Fibroblast of villous mesenchyme (primary cell): ENCODE measurements around the gene TYMS. TPM values are rescaled to one million over a fixed set of nuclear protein-coding genes. Genes with fewer than 3 reads are reported as not detected.
A peak's percentile ranks its signal among the peaks of the same experiment; 100 is the strongest.

Experiments
- DNase-seq: peaks from one replicate; pipeline ENCODE4 v3.0.0-alpha.2; 2010; ENCODE audit warnings: low read depth
- H3K4me3 ChIP-seq: 2 replicates; pipeline ENCODE4 v1.5.1; 2011; ENCODE audit warnings: low read depth, mild to moderate bottlenecking, low read length
- total RNA-seq: library from RNA; depleted of rRNA; stranded (reverse); fragments of >200 nt; gene quantifications from 2 replicates; pipeline ENCODE4 v1.2.3, GENCODE V29; 2012
- TF ChIP-seq, protein P1 (sequence below): IDR thresholded peaks from 2 replicates; pipeline ENCODE4 v1.5.1; 2012; ENCODE audit warnings: low read depth, mild to moderate bottlenecking, low read length; ENCODE audit not compliant: insufficient read depth

The TYMS gene
- 11.9 and 15.1 TPM in 2 replicates for total RNA-seq

DNA sequence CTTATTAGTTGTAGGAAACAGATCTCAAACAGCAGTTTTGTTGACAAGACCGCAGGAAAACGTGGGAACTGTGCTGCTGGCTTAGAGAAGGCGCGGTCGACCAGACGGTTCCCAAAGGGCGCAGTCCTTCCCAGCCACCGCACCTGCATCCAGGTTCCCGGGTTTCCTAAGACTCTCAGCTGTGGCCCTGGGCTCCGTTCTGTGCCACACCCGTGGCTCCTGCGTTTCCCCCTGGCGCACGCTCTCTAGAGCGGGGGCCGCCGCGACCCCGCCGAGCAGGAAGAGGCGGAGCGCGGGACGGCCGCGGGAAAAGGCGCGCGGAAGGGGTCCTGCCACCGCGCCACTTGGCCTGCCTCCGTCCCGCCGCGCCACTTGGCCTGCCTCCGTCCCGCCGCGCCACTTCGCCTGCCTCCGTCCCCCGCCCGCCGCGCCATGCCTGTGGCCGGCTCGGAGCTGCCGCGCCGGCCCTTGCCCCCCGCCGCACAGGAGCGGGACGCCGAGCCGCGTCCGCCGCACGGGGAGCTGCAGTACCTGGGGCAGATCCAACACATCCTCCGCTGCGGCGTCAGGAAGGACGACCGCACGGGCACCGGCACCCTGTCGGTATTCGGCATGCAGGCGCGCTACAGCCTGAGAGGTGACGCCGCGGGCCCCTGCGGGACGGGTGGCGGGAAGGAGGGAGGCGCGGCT, at the start of gene TYMS:
TYMS (plus strand) TSS at position 343 of the 690 bp plus-strand sequence; CDS start at position 433, 90 bp downstream.
- peak; percentile 53 for DNase-seq
- TF ChIP-seq, protein P1, sequence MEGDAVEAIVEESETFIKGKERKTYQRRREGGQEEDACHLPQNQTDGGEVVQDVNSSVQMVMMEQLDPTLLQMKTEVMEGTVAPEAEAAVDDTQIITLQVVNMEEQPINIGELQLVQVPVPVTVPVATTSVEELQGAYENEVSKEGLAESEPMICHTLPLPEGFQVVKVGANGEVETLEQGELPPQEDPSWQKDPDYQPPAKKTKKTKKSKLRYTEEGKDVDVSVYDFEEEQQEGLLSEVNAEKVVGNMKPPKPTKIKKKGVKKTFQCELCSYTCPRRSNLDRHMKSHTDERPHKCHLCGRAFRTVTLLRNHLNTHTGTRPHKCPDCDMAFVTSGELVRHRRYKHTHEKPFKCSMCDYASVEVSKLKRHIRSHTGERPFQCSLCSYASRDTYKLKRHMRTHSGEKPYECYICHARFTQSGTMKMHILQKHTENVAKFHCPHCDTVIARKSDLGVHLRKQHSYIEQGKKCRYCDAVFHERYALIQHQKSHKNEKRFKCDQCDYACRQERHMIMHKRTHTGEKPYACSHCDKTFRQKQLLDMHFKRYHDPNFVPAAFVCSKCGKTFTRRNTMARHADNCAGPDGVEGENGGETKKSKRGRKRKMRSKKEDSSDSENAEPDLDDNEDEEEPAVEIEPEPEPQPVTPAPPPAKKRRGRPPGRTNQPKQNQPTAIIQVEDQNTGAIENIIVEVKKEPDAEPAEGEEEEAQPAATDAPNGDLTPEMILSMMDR: no peak
- H3K4me3 ChIP-seq: peak within 1 kb of the TSS; percentile 81

DNA sequence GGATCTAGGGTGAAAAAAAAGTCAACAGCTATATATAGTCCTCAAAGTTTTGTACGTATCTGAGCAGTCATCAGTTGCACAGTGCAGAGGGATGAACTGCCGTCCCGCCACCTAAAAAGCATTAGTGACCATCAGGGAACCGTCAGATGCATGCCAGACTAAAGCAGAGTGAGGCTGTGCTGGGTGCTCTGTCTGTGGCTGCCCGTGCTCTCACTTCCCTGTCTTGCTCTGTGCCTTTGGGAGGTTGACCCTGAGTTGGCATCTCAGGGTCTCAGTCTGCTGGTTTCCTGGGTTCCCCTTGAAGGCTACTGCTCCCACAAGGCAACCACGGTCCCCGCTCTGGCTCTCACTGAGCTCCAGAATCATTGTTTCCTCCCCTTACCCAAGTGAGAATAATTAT, 49.5 kb upstream of the TYMS start:
- TF ChIP-seq, protein P1: no peak
- no peak for DNase-seq
- H3K4me3 ChIP-seq: no peak overlapping the region

DNA sequence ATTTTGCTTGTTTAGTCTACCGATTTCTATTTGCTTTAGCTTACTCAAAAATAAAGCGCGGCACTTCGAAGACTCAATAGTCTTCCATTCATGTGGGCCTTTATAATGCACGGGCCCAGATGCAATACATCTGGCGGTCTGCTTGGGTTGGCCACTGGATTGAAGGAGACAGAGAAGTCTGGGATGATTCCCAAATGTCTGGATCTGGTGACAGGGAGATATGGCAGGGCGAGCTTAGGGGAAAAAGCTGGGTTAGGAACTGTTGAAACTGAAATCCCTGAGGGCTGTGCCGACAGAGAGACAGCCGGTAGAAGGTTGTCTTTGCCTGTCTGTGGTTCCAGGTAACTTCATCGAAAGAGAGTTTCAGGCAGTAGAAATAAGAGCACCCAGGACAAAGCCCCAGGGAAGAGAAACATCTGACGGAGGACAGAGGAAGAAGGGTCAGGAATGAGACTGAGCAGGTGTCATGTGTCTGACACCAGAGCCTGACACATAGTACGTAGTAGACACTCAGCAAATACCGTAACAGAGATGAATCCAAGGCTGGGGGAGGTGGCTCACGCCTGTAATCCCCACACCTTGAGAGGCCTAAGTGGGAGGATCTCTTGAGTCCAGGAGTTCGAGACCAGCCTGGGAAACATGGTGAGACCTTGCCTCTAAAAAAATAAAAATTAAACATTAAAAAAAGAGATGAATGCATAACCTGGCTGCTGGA, 47.1 kb upstream of the TYMS start:
- no peak for DNase-seq
- TF ChIP-seq, protein P1: no peak

DNA sequence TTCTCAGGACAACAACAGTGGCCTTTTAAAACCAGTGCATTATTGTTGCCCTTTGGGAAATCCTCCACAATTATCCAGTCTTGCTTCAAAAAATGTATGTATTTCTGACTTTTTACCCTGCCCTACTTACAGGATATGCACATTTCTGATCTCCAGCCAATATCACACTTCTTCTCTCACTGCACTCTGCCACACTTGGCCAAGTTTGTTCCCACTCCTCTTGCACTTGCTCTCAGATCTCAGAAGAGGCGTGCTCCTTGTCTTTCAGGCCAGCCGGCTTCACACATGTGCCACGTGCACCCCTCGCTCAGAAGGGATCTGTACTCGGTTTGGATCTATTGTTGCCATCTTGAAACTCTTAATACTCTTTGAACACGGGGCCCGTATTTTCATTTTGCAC, 45.3 kb upstream of the TYMS start:
- TF ChIP-seq, protein P1: no peak
- DNase-seq: no peak
- no peak overlapping the region for H3K4me3 ChIP-seq

More for the DNA sequence above, 47.1 kb upstream of the TYMS start:
- H3K4me3 ChIP-seq: no peak overlapping the region

DNA sequence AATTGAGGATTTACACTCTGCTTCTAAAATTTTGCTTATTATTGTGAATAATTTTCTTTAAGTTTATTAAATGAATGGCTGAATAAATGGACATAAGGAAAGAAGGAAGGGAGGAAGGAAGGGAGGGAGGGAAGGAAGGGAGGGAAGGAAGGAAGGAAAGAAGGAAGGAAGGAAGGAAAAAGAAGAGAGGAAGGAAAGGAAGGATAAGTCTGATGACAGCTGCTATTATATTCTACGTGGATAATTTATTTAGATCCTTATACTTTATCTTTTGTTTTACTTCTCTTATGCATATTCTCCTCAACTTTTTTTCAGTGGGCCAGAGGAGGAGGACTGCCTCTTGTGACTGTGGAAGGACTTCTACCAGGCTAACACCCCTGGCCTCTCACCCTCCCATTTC, 43.3 kb upstream of the TYMS start:
- TF ChIP-seq, protein P1: no peak
- no peak for DNase-seq
- H3K4me3 ChIP-seq: no peak overlapping the region

DNA sequence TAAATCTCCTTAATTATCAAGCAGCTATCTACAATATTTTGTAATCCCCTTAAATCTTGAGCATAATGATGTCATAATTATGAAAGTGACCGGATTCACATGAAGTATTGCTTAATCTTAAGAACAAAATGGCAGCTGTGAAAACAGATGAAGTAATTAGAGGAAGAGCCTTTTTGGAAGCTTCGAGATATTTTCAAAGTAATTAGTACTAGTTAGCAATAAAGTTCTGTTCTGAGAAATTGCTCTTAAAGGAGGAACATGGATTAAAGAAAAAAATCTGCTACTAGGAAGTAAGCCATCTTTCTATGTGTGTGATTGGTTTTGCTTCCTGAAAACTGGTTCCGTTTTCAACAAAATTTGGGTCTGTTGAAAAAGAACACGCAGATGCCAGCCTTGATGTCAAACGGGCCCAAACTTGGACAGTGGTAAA, 42.3 kb upstream of the TYMS start:
- no peak overlapping the region for H3K4me3 ChIP-seq
- peak; percentile 21 for DNase-seq
- TF ChIP-seq, protein P1: no peak

DNA sequence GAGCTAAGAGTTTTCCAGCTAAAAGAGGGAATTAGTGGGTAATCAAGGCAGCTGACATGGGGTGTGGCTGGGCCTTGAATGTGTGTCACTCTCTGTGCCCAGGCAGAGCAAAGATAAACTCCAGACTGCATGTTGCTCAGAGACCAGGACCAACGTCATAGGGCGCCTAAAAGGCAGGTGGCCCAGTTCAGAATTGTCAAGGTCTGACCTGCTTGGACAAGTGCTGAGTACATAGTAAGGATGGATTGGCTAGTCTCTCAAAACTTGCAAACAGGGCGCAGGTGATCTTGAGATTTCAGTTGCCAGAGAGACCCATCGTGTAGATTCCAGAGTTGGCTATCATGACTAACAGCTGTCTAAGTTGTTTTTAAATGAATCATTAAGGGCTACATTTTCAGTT, 41.7 kb upstream of the TYMS start:
- no peak overlapping the region for H3K4me3 ChIP-seq
- TF ChIP-seq, protein P1: no peak
- DNase-seq: no peak
